ENCODE data around the gene SPSB4. TPM values are rescaled to one million over a fixed set of nuclear protein-coding genes. Genes with fewer than 3 reads are reported as not detected.

SPSB4 gene
- total and polyA plus RNA-seq, 9 of the 15 experiments (the other 6 are each of a cell fraction or from before 2014, with no cell fraction given) = not detected

GRCh38 chr3:141148770-141149169 is 97.6 kb downstream of the SPSB4 start:
- no peaks in the 10 kb centered on the region for H3K79me2 ChIP-seq (ENCODE audit: control insufficient read depth, insufficient read depth, low read length)
- DNase-seq (ENCODE audit: extremely low read depth in 1 of 4, low spot score in 3 of 4) = no peak
- FAIRE-seq = no peak
- H4K20me1 ChIP-seq (replicated peaks; ENCODE audit: control insufficient read depth, insufficient read depth, low read length) = no peaks in the 10 kb centered on the region
- WGBS (ENCODE audit: insufficient coverage, low coverage, missing lambda C conversion rate) = 0% methylated on average over 2 of the region's 2 CpGs
- no peaks in the 10 kb centered on the region for H3K9me3 ChIP-seq (replicated peaks; ENCODE audit: control insufficient read depth, insufficient read depth, low read depth, low read length)
- no peak overlapping the region for H3K4me3 ChIP-seq
- no peaks in the 10 kb centered on the region for H3K9me1 ChIP-seq (ENCODE audit: control insufficient read depth, insufficient read depth, low read length)
- H2AFZ ChIP-seq (ENCODE audit: low read depth, low read length) = no peak overlapping the region
- H3K4me1 ChIP-seq (replicated peaks in 1 of 2; ENCODE audit: control insufficient read depth in 2 of 2, insufficient read depth in 2 of 2, low read length in 2 of 2) = no peaks in the 10 kb centered on the region
- no peak for ATAC-seq
- no peak for TF ChIP-seq BRCA1 (IDR thresholded peaks at IDR 0.05)
- TF ChIP-seq BRCA1 (CRISPR knock-in tag; IDR thresholded peaks at IDR 0.05) = no peak
- no peak for TF ChIP-seq MXI1 (IDR thresholded peaks at IDR 0.05; ENCODE audit: low read depth, low read length)
- no peak for TF ChIP-seq GTF2A2 (tag; IDR thresholded peaks at IDR 0.05)
- BruUV-seq (replicated peaks) = no TSS peak
- peaks cover 15 to 46% of the 10 kb centered on the region in 2 experiments; a peak in 3 of 5 replicates for H3K27me3 ChIP-seq (ENCODE audit: control insufficient read depth in 2 of 2, insufficient read depth in 2 of 2, low read length in 2 of 2)
- no peak overlapping the region for H3K4me2 ChIP-seq (ENCODE audit: insufficient read depth, low read length)
- H3K9ac ChIP-seq (ENCODE audit: insufficient read depth in 1 of 2, low read depth in 2 of 2, low read length in 2 of 2) = no peak overlapping the region
- in situ Hi-C loops (cut with MboI) = no loop called here
- ChIA-PET POLR2A (no interaction called here), CTCF (ENCODE audit: low intra/inter-chr PET ratio) (no interaction called here)
- no peaks in the 10 kb centered on the region for H3K36me3 ChIP-seq (ENCODE audit: control insufficient read depth, insufficient read depth, low read length)
- intact Hi-C loops (cut with micrococcal nuclease) = no loop called here
- H3K27ac ChIP-seq (ENCODE audit: extremely low read depth, low read depth, low read length) = no peak overlapping the region

GRCh38 chr3:141150081-141150830 is 99.1 kb downstream of the SPSB4 start:
- no peaks in the 10 kb centered on the region for H3K79me2 ChIP-seq (ENCODE audit: control insufficient read depth, insufficient read depth, low read length)
- no peaks in the 10 kb centered on the region for H3K9me3 ChIP-seq (replicated peaks; ENCODE audit: control insufficient read depth, insufficient read depth, low read depth, low read length)
- H3K4me1 ChIP-seq (replicated peaks in 1 of 2; ENCODE audit: control insufficient read depth in 2 of 2, insufficient read depth in 2 of 2, low read length in 2 of 2) = no peaks in the 10 kb centered on the region
- WGBS (ENCODE audit: insufficient coverage, low coverage, missing lambda C conversion rate) = 1% methylated on average over 12 of the region's 12 CpGs
- intact Hi-C loops (cut with micrococcal nuclease) = no loop called here
- no peak overlapping the region for H2AFZ ChIP-seq (ENCODE audit: low read depth, low read length)
- H3K36me3 ChIP-seq (ENCODE audit: control insufficient read depth, insufficient read depth, low read length) = no peaks in the 10 kb centered on the region
- peak; percentile 63 for ATAC-seq
- TF ChIP-seq CTCF (IDR thresholded peaks at IDR 0.05 in 2 of 3, conservative IDR thresholded peaks at IDR 0.05 in 1 of 3; ENCODE audit: insufficient read depth in 2 of 3, low read depth in 1 of 3, low read length in 3 of 3) (peak in 2 of 3 experiments; percentile 14 to 49; a peak in 2 of 6 replicates), ZNF699 (CRISPR knock-in tag; IDR thresholded peaks at IDR 0.05; ENCODE audit: insufficient replicate concordance) (no peak)
- no TSS peak for BruUV-seq (replicated peaks)
- no peak overlapping the region for H3K4me3 ChIP-seq
- CTCF ChIA-PET (ENCODE audit: low intra/inter-chr PET ratio) = no interaction called here
- no peaks in the 10 kb centered on the region for H3K9me1 ChIP-seq (ENCODE audit: control insufficient read depth, insufficient read depth, low read length)
- no peak overlapping the region for H3K4me2 ChIP-seq (ENCODE audit: insufficient read depth, low read length)
- POLR2A ChIA-PET = no interaction called here
- FAIRE-seq = no peak
- no peaks in the 10 kb centered on the region for H4K20me1 ChIP-seq (replicated peaks; ENCODE audit: control insufficient read depth, insufficient read depth, low read length)
- DNase-seq (ENCODE audit: extremely low read depth in 1 of 4, low spot score in 3 of 4) = peak in 2 of 4 experiments; percentile 5 to 19
- H3K27ac ChIP-seq (ENCODE audit: extremely low read depth, low read depth, low read length) = no peak overlapping the region
- in situ Hi-C loops (cut with MboI) = no loop called here
- H3K27me3 ChIP-seq (ENCODE audit: control insufficient read depth in 2 of 2, insufficient read depth in 2 of 2, low read length in 2 of 2) = peaks cover 15 to 46% of the 10 kb centered on the region in 2 experiments; a peak in 3 of 5 replicates
- H3K9ac ChIP-seq (ENCODE audit: insufficient read depth in 1 of 2, low read depth in 2 of 2, low read length in 2 of 2) = no peak overlapping the region
